ENCODE measurements around the gene TRIP13.

The TRIP13 gene

GRCh38 chr5:965604-966344, 73.1 kb downstream of the TRIP13 start:
- H3K27ac Mint-ChIP-seq = no peak overlapping the region
- H3K4me1 Mint-ChIP-seq = peaks cover 35% of the 10 kb centered on the region
- no peak overlapping the region for H3K4me3 Mint-ChIP-seq
- DNase-seq = no peak
- peaks cover 2% of the 10 kb centered on the region for H3K27me3 Mint-ChIP-seq (ENCODE audit: low read depth, poor library complexity)
- peaks cover 6% of the 10 kb centered on the region for H3K36me3 Mint-ChIP-seq (ENCODE audit: low read depth)
- peaks cover 12% of the 10 kb centered on the region for H3K9me3 Mint-ChIP-seq
- TF ChIP-seq CTCF (IDR thresholded peaks at IDR 0.05) = no peak

GRCh38 chr5:966345-966710, 73.6 kb downstream of the TRIP13 start:
- no peak overlapping the region for H3K4me3 Mint-ChIP-seq
- TF ChIP-seq CTCF (IDR thresholded peaks at IDR 0.05) = no peak
- H3K27me3 Mint-ChIP-seq (ENCODE audit: low read depth, poor library complexity) = peaks cover 2% of the 10 kb centered on the region

GRCh38 chr5:966941-967340, 74.3 kb downstream of the TRIP13 start:
- Mint-ChIP-seq H3K4me1 (peaks cover 32% of the 10 kb centered on the region), H3K36me3 (ENCODE audit: low read depth) (peaks cover 10% of the 10 kb centered on the region), H3K9me3 (peaks cover 24% of the 10 kb centered on the region), H3K4me3 (no peak overlapping the region), H3K27ac (no peak overlapping the region), H3K27me3 (ENCODE audit: low read depth, poor library complexity) (peaks cover 2% of the 10 kb centered on the region)
- no peak for TF ChIP-seq CTCF (IDR thresholded peaks at IDR 0.05)
- DNase-seq = no peak

More at GRCh38 chr5:966345-966710, 73.6 kb downstream of the TRIP13 start:
- H3K27ac Mint-ChIP-seq = no peak overlapping the region
- peaks cover 18% of the 10 kb centered on the region for H3K9me3 Mint-ChIP-seq
- no peak for DNase-seq
- peaks cover 32% of the 10 kb centered on the region for H3K4me1 Mint-ChIP-seq
- peaks cover 10% of the 10 kb centered on the region for H3K36me3 Mint-ChIP-seq (ENCODE audit: low read depth)

All from nephron progenitor cell (in vitro differentiated cells).